ENCODE data around the gene LEPROT. TPM values are rescaled to one million over a fixed set of nuclear protein-coding genes. Genes with fewer than 3 reads are reported as not detected.
"Not testable (repeated sequence)": the region's sequence is repeated elsewhere in the genome, so short reads cannot be mapped to it uniquely, and the experiment has no call there.

Gene LEPROT
- total RNA-seq, 4 donors from 2014 or later, result 25.0 to 34.2 (median 28.7) TPM

- Histone ChIP-seq H3K9me3 (no peaks in the 10 kb centered on the region), H3K36me3 (no peaks in the 10 kb centered on the region), H3K4me1 (no peaks in the 10 kb centered on the region), H3K27ac (no peak overlapping the region), H3K27me3 (no peaks in the 10 kb centered on the region), H3K4me3 (no peak overlapping the region)
- ATAC-seq, result no peak
- TF ChIP-seq CTCF (IDR thresholded peaks at IDR 0.05 in 4 of 5, conservative IDR thresholded peaks at IDR 0.05 in 1 of 5) (no peak), POLR2A (IDR thresholded peaks at IDR 0.05) (no peak)
- no peak for DNase-seq
- intact Hi-C loops (cut with DNase I; ENCODE audit: low total_unique reads), result no loop called here
- in situ Hi-C loops (cut with MboI; ENCODE audit: low sequenced_read_pairs in 4 of 4), result loop anchor here in 1 of 4 donors (25.0 kb wide), 1 partner anchor 238 kb away; no protein-coding TSS in a partner anchor
Measured at GRCh38 chr1:65449214-65449823, 28.9 kb downstream of the LEPROT start.

GRCh38 chr1:65455678-65456077 lies 35.2 kb downstream of the LEPROT start:
- H3K9me3 ChIP-seq; intact Hi-C loops (cut with DNase I; ENCODE audit: low total_unique reads); ATAC-seq; DNase-seq; H3K4me1 ChIP-seq; H3K27me3 ChIP-seq; H3K4me3 ChIP-seq; H3K36me3 ChIP-seq; H3K27ac ChIP-seq; in situ Hi-C loops (cut with MboI; ENCODE audit: low sequenced_read_pairs in 4 of 4): not testable (repeated sequence)

GRCh38 chr1:65456481-65456880 lies 36.0 kb downstream of the LEPROT start:
- TF ChIP-seq POLR2A (IDR thresholded peaks at IDR 0.05), result no peak
- no peak for TF ChIP-seq CTCF (IDR thresholded peaks at IDR 0.05 in 4 of 5, conservative IDR thresholded peaks at IDR 0.05 in 1 of 5)
- Histone ChIP-seq H3K27ac (no peak overlapping the region), H3K4me3 (no peak overlapping the region), H3K9me3 (no peaks in the 10 kb centered on the region), H3K36me3 (no peaks in the 10 kb centered on the region), H3K4me1 (no peaks in the 10 kb centered on the region), H3K27me3 (no peaks in the 10 kb centered on the region)
- ATAC-seq (no peak), DNase-seq (no peak)
- intact Hi-C loops (cut with DNase I; ENCODE audit: low total_unique reads), result no loop called here
- in situ Hi-C loops (cut with MboI; ENCODE audit: low sequenced_read_pairs in 4 of 4), result no loop called here

- DNase-seq, result no peak
- no peak for TF ChIP-seq CTCF (IDR thresholded peaks at IDR 0.05 in 4 of 5, conservative IDR thresholded peaks at IDR 0.05 in 1 of 5)
- TF ChIP-seq POLR2A (IDR thresholded peaks at IDR 0.05), result no peak
- intact Hi-C loops (cut with DNase I; ENCODE audit: low total_unique reads) (no loop called here), in situ Hi-C loops (cut with MboI; ENCODE audit: low sequenced_read_pairs in 4 of 4) (no loop called here)
- no peaks in the 10 kb centered on the region for H3K36me3 ChIP-seq
- no peaks in the 10 kb centered on the region for H3K4me1 ChIP-seq
- no peak for ATAC-seq
- no peak overlapping the region for H3K27ac ChIP-seq
- H3K9me3 ChIP-seq, result no peaks in the 10 kb centered on the region
- no peaks in the 10 kb centered on the region for H3K27me3 ChIP-seq
- H3K4me3 ChIP-seq, result no peak overlapping the region
Measured at GRCh38 chr1:65457868-65458267, 37.4 kb downstream of the LEPROT start.

GRCh38 chr1:65458730-65459396 lies 38.4 kb downstream of the LEPROT start:
- intact Hi-C loops (cut with DNase I; ENCODE audit: low total_unique reads), result no loop called here
- no peaks in the 10 kb centered on the region for H3K9me3 ChIP-seq
- no peak overlapping the region for H3K4me3 ChIP-seq
- DNase-seq (no peak), ATAC-seq (no peak)
- no peaks in the 10 kb centered on the region for H3K27me3 ChIP-seq
- TF ChIP-seq CTCF (IDR thresholded peaks at IDR 0.05 in 4 of 5, conservative IDR thresholded peaks at IDR 0.05 in 1 of 5), result no peak
- TF ChIP-seq POLR2A (IDR thresholded peaks at IDR 0.05), result no peak
- in situ Hi-C loops (cut with MboI; ENCODE audit: low sequenced_read_pairs in 4 of 4), result no loop called here
- no peaks in the 10 kb centered on the region for H3K4me1 ChIP-seq
- no peaks in the 10 kb centered on the region for H3K36me3 ChIP-seq
- H3K27ac ChIP-seq, result no peak overlapping the region
